NCI-H146 treated with DMSO at 0.1 percent for 48 hours (cell line): ENCODE results near the gene ITGB6.

Experiments used
- DNase-seq: peaks from one replicate; lab custom pipeline; 2025; ENCODE audit not compliant: unreplicated experiment; lab: John Stamatoyannopoulos, UW

ITGB6 gene, protein sequence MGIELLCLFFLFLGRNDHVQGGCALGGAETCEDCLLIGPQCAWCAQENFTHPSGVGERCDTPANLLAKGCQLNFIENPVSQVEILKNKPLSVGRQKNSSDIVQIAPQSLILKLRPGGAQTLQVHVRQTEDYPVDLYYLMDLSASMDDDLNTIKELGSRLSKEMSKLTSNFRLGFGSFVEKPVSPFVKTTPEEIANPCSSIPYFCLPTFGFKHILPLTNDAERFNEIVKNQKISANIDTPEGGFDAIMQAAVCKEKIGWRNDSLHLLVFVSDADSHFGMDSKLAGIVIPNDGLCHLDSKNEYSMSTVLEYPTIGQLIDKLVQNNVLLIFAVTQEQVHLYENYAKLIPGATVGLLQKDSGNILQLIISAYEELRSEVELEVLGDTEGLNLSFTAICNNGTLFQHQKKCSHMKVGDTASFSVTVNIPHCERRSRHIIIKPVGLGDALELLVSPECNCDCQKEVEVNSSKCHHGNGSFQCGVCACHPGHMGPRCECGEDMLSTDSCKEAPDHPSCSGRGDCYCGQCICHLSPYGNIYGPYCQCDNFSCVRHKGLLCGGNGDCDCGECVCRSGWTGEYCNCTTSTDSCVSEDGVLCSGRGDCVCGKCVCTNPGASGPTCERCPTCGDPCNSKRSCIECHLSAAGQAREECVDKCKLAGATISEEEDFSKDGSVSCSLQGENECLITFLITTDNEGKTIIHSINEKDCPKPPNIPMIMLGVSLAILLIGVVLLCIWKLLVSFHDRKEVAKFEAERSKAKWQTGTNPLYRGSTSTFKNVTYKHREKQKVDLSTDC

DNA sequence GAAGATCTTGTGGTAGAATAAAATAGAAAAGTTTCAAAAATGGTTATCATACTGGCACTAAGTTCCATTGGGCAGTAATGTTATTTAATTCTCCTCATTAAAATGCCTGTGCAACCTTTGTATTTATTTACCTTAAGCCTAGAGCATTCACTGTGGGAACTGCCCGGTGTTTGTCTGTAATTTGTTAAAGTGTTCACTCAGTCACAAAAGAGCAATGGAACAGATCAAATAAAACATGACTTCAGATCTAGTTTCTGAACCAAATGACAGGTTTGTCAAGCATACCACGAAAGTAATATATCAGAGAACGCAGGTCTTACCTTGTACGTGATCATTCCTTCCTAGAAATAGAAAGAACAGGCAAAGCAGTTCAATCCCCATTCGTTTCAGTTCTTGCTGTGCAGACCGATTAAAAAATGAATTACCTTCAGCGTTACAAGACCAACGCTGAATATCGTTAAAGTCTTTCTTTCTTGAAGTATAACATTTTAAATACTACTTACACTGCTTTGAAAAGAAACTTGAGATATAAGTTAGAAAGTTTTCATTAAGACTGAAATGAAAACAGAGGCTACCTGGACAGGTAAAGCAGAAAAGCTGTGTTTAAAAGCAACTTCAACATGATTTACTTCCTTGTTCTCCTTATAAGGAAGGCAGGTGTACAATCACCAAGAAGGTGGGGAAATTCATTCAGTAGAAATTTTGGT is at the start of gene ITGB6:
Gene ITGB6, minus strand, starts transcription at position 590 of the 707 bp plus-strand sequence. Its CDS starts 209 bp downstream, at position 381.
- DNase-seq = no peak

- DNase-seq = no peak
Measured at GRCh38 chr2:160247296-160248035, 47.4 kb upstream of the ITGB6 start.

GRCh38 chr2:160246356-160246755 is 46.3 kb upstream of the ITGB6 start:
- DNase-seq = no peak

GRCh38 chr2:160245614-160246155 is 45.6 kb upstream of the ITGB6 start:
- DNase-seq = no peak

DNA sequence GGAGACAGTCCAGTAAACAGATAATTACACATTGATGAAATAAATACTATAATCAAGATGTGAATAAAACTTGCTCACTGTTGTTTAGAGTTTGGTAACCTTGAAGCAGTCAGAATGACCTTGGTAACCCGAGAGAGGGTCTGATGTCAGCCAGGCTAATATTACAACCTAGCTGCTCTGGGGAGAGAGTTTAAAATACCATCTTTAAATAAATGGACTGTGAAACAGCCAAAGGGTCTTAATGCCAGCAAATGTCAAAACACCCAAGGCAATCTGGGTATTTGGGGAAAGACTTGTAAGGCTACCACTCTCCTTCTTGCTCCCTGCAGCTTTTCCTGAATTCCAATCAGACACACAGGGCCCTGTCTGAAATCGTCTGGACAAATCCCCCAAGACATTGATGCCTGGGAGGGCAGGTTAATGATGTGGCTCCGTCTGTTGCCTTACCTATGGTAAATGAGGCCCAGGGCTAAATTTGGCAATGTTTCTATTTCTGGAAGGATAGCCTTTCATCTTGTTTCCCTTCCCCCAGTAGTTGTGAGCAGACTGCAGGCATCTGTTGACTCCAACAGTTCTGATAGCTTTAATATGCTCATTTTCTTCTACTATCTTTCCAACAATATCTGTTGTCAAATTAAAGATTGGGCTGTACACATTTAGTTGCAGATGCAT is 43.0 kb upstream of the ITGB6 start:
- no peak for DNase-seq

DNA sequence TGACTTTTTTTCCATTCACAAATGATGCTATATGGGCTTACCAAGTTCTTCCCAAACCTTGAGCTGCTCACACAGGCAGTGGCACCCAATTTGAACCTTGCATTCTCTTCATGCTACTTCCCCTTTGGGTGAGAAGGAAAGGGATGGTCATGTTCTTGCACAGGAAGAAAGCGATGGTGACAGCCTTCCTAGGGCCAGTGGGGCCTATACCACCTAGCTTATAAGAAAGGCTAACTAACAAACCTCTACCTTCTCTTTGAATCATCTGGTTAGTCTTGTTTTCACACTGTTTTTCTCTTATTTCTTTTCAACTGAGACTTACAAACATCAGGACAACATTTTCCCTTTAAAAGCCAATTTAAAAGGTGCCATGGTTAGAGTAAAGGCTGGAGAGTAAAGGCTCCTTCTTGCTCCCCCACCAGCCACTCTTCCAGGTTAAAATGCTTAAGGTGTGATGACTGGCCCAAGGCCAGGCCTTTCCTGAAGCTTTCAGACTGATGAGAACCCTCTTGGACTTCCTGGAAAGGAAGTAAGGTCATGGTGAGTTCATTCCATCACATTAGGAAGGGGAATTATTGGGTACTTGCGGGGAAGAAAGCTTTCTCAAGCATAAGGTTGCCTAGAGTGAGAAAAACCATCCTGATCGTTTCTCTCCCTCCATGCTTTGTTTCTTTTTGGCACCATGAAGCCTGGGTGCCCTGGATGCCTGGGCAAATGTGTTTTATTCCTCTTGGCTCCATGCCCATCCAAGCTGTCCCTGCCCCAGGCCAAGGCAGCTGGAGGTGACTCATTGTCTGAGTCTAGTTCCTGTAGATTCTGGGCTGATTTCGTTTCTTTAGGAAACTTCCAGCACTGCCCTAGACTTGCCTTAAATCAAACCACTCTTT is 41.4 kb upstream of the ITGB6 start:
- no peak for DNase-seq

DNA sequence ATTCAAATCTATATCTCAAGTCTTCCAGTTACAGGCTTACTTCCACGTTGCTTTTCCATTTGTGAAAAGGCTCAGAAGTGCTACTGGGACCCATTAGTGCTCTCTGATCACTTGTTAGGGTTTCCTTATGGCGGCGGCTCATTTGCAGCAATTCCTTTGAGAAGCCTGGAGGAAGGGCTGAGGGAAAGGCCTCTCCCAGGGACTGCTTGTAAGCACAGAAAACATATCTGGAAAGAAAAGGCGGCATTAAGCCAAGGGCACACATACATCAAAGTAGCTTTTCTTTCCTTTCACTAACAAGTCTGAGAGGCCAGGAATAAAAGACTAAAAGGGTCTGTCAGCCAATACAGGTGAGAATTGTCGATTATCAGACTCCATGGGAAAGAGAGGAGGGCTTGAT is 39.4 kb upstream of the ITGB6 start:
- DNase-seq = no peak

DNA sequence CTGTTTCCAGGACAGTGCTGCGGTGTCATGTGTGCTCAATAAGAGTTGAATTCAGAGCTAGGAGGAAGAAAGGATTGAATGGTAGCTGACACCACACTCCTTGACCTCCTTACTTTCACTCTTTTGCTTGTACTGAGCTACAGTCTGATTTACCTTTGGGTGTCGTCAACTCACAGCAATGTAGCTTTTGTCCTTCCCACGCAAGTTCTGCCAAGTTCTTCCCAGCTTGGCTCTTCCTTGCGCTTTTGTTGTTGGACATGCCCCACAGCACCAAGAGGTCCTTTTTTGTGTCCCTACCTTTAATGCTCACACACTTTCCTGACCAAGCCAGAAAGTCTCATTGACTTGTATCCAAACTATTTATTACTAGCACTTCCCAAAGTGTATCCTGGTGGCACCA is 38.3 kb upstream of the ITGB6 start:
- no peak for DNase-seq

DNA sequence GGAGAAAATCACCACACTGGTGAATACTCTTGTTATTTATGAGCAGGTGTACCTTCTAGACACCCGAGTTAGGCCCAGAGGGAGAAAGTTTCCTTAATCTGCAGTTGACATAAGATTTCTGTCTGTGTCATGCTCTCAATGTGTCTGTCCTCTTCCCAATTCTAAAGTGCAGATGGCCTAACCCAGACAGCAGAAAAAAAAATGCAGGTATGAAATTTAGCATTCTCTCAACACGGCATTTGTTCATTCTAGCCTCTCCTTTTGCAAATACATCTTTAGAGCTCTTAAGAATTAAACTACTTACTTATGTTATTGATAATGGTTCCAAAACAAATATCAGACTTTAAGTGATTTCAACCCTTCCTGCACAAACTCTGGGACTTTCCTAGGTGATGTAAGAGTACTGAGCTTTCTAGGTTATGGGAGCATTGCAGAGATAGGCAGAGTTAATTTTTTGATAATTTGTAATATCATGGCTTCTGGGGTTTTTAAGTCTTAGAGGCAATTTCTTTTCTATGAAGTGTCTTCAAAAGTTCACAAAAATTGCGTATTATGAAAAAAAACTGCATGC is 32.9 kb upstream of the ITGB6 start:
- no peak for DNase-seq

DNA sequence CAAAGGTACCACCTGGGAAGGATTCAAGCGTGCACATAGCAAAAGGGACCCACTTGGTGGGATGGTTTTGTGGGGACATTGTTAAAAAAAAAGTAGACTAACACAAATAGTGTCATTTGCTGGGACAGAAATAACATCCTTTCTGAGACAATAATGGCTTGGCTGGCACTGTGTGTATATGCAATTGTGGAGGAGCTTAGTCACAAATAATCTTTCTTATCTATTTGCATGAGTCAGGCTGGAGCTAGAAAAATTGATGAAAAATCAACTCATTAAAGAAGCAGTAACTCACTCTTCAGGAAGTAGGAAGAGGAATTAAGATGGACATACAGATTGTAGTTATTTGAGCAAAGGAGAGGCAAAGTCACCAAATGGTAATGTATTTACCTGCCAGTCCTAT is 29.5 kb upstream of the ITGB6 start:
- no peak for DNase-seq

GRCh38 chr2:160228141-160228917 is 28.3 kb upstream of the ITGB6 start:
- no peak for DNase-seq

- DNase-seq = no peak
Measured at GRCh38 chr2:160227293-160227915, 27.3 kb upstream of the ITGB6 start.

- DNase-seq = no peak
Measured at GRCh38 chr2:160226367-160226766, 26.3 kb upstream of the ITGB6 start.

DNA sequence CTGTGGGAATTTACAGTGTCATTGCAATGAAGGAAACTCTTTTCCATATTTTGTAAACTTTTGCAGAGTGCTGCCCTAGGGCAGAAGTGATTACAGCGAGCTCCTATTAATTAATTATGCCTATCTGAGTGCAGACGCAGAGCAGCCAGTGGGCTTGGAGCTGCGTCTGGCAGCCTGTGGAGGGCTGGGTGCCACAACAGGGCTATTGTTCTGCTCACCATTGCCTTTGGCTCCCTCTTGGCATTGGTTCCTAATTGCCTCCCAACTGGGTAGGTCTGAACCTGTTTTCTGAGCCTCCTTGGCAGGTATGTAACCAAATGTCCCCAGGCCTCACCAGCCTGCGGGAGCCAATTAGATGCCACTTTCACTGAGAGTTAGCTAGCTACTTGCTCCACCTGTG is 25.6 kb upstream of the ITGB6 start:
- DNase-seq = no peak

- no peak for DNase-seq
Measured at GRCh38 chr2:160224507-160224906, 24.4 kb upstream of the ITGB6 start.

GRCh38 chr2:160224060-160224459 is 24.0 kb upstream of the ITGB6 start:
- DNase-seq = no peak

DNA sequence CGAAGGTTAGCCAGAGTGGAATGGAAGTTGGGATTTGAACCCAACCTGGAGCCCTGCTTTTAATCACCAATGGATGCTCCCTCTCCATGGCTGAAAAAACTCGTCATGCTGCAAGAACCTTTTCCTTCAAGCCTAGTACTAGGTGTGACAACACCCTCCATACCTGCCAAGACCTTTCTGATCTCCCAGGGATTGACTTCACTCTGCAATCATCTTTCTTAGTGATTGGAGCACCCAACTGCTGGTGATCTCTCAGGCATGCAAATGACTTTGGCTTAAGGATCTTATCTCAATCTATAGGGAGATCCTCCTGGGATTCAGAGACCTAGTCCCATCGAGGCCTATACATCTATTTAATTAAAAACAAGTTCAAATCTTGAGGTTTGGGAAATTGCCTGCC is 23.5 kb upstream of the ITGB6 start:
- no peak for DNase-seq
